ENCODE data around the gene TBX18. TPM values are rescaled to one million over a fixed set of nuclear protein-coding genes. Genes with fewer than 3 reads are reported as not detected.

Gene TBX18
- total and polyA plus RNA-seq, 2 donors (not counting 1 experiment from before 2014, with no cell fraction given), result 0.33 to 2.2 TPM

- H4K20me1 ChIP-seq (ENCODE audit: control insufficient read depth, extremely low read depth, insufficient read depth, low read length), result no peaks in the 10 kb centered on the region
- DNase-seq (ENCODE audit: low read depth in 2 of 2), result no peak
- no peak overlapping the region for H3K9ac ChIP-seq (ENCODE audit: insufficient read depth, low read length)
- no peaks in the 10 kb centered on the region for H3K27me3 ChIP-seq (ENCODE audit: control insufficient read depth, insufficient read depth, low read length)
- no peaks in the 10 kb centered on the region for H3K9me3 ChIP-seq (ENCODE audit: control insufficient read depth, insufficient read depth, low read depth, low read length)
- TF ChIP-seq EZH2 (IDR thresholded peaks at IDR 0.05; ENCODE audit: low read length, missing control alignments) (no peak), CTCF (conservative IDR thresholded peaks at IDR 0.05 in 1 of 2, IDR thresholded peaks at IDR 0.05 in 1 of 2; ENCODE audit: low read depth in 1 of 2, low read length in 2 of 2) (no peak)
- no peaks in the 10 kb centered on the region for H3K4me1 ChIP-seq (ENCODE audit: control insufficient read depth, extremely low read depth, insufficient read depth, low read length)
- no peak overlapping the region for H3K27ac ChIP-seq (ENCODE audit: insufficient read depth, low read length)
- no peak overlapping the region for H3K4me2 ChIP-seq (ENCODE audit: extremely low read depth, insufficient read depth, low read length)
- H3K36me3 ChIP-seq (ENCODE audit: control insufficient read depth, insufficient read depth, low read length), result no peaks in the 10 kb centered on the region
- H2AFZ ChIP-seq (ENCODE audit: low read length), result no peak overlapping the region
- H3K4me3 ChIP-seq (replicated peaks in 1 of 4; ENCODE audit: control extremely low read depth in 1 of 4, insufficient read depth in 1 of 4, low read depth in 3 of 4, low read length in 4 of 4), result no peak overlapping the region
- no peaks in the 10 kb centered on the region for H3K79me2 ChIP-seq (ENCODE audit: control insufficient read depth, insufficient read depth, low read length)
These were observed 16.0 kb downstream of the TBX18 start for GRCh38 chr6:84748376-84748775.

DNA sequence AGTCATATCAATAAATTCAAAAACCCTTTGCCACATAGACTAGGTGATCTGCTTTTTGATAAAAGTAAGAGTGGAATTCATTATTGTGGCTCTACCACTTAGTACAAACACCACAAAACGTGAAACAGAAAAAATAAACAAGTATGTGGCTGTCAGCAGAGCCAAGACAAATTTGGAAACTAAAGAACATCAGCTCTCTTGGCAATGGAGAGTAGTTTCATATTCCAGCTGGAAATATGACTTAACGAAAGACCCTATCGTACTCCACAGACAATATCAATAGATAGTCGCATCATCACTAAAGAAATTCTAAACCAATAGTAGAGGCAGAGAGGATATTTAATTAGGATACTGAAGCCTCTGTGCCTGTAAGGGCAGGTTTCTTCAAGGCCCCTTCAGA is 20.8 kb downstream of the TBX18 start:
- Histone ChIP-seq H3K36me3 (ENCODE audit: control insufficient read depth, insufficient read depth, low read length) (no peaks in the 10 kb centered on the region), H3K4me1 (ENCODE audit: control insufficient read depth, extremely low read depth, insufficient read depth, low read length) (no peaks in the 10 kb centered on the region)
- TF ChIP-seq CTCF (conservative IDR thresholded peaks at IDR 0.05 in 1 of 2, IDR thresholded peaks at IDR 0.05 in 1 of 2; ENCODE audit: low read depth in 1 of 2, low read length in 2 of 2) (no peak), EZH2 (IDR thresholded peaks at IDR 0.05; ENCODE audit: low read length, missing control alignments) (no peak)

DNA sequence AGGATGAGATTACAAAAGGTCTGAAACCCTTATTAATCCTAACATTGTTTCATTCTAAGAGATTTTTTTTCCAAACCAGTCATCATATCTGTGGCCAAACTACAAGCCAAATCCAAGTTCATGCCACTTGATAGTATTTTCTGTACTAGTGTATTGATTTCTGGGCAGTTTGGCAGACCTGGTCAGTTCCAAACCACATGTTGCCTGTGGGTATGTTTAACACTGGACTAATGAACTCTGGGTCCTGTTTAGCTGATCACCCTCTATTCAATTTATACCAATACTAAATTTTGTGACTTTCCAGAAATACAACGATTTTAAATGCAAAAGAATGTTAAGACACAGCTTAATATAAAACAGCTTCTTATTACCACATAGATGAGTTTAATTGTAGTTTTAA is 24.0 kb downstream of the TBX18 start:
- no peak overlapping the region for H3K4me2 ChIP-seq (ENCODE audit: extremely low read depth, insufficient read depth, low read length)
- H2AFZ ChIP-seq (ENCODE audit: low read length), result no peak overlapping the region
- H3K9me3 ChIP-seq (ENCODE audit: control insufficient read depth, insufficient read depth, low read depth, low read length), result no peaks in the 10 kb centered on the region
- H3K27ac ChIP-seq (ENCODE audit: insufficient read depth, low read length), result no peak overlapping the region
- no peaks in the 10 kb centered on the region for H3K4me1 ChIP-seq (ENCODE audit: control insufficient read depth, extremely low read depth, insufficient read depth, low read length)
- H3K9ac ChIP-seq (ENCODE audit: insufficient read depth, low read length), result no peak overlapping the region
- no peak overlapping the region for H3K4me3 ChIP-seq (replicated peaks in 1 of 4; ENCODE audit: control extremely low read depth in 1 of 4, insufficient read depth in 1 of 4, low read depth in 3 of 4, low read length in 4 of 4)
- no peaks in the 10 kb centered on the region for H3K79me2 ChIP-seq (ENCODE audit: control insufficient read depth, insufficient read depth, low read length)
- H3K27me3 ChIP-seq (ENCODE audit: control insufficient read depth, insufficient read depth, low read length), result no peaks in the 10 kb centered on the region
- H3K36me3 ChIP-seq (ENCODE audit: control insufficient read depth, insufficient read depth, low read length), result no peaks in the 10 kb centered on the region
- H4K20me1 ChIP-seq (ENCODE audit: control insufficient read depth, extremely low read depth, insufficient read depth, low read length), result no peaks in the 10 kb centered on the region
- DNase-seq (ENCODE audit: low read depth in 2 of 2), result no peak
- TF ChIP-seq CTCF (conservative IDR thresholded peaks at IDR 0.05 in 1 of 2, IDR thresholded peaks at IDR 0.05 in 1 of 2; ENCODE audit: low read depth in 1 of 2, low read length in 2 of 2), result no peak
- TF ChIP-seq EZH2 (IDR thresholded peaks at IDR 0.05; ENCODE audit: low read length, missing control alignments), result no peak

More for the DNA sequence above, 20.8 kb downstream of the TBX18 start:
- H3K9me3 ChIP-seq (ENCODE audit: control insufficient read depth, insufficient read depth, low read depth, low read length), result no peaks in the 10 kb centered on the region
- no peaks in the 10 kb centered on the region for H3K27me3 ChIP-seq (ENCODE audit: control insufficient read depth, insufficient read depth, low read length)
- no peaks in the 10 kb centered on the region for H3K79me2 ChIP-seq (ENCODE audit: control insufficient read depth, insufficient read depth, low read length)
- no peak overlapping the region for H3K27ac ChIP-seq (ENCODE audit: insufficient read depth, low read length)
- no peak overlapping the region for H3K4me2 ChIP-seq (ENCODE audit: extremely low read depth, insufficient read depth, low read length)
- no peak overlapping the region for H3K9ac ChIP-seq (ENCODE audit: insufficient read depth, low read length)
- no peak for DNase-seq (ENCODE audit: low read depth in 2 of 2)
- H4K20me1 ChIP-seq (ENCODE audit: control insufficient read depth, extremely low read depth, insufficient read depth, low read length), result no peaks in the 10 kb centered on the region
- no peak overlapping the region for H3K4me3 ChIP-seq (replicated peaks in 1 of 4; ENCODE audit: control extremely low read depth in 1 of 4, insufficient read depth in 1 of 4, low read depth in 3 of 4, low read length in 4 of 4)
- H2AFZ ChIP-seq (ENCODE audit: low read length), result no peak overlapping the region

Data from fibroblast of lung (primary cell).